Neural progenitor cell (in vitro differentiated cells): Measurements from ENCODE around the gene CA7. TPM values are rescaled to one million over a fixed set of nuclear protein-coding genes. Genes with fewer than 3 reads are reported as not detected.
A peak's percentile ranks its signal among the peaks of the same experiment; 100 is the strongest.
"Not testable (repeated sequence)": the region's sequence is repeated elsewhere in the genome, so short reads cannot be mapped to it uniquely, and the experiment has no call there.

ENCODE experiments used
- DNase-seq: peaks from one replicate; pipeline ENCODE4 v3.0.0-alpha.2; 2016; ENCODE audit warnings: low spot score
- H2AFZ ChIP-seq: fragments of 200-600 bp; sonication (generic); replicated peaks from 2 replicates; pipeline ENCODE4 v1.6.1; 2016; ENCODE audit warnings: antibody characterized with exemption
- H3F3A ChIP-seq: fragments of 200-600 bp; sonication (generic); 2 replicates; pipeline ENCODE4 v1.6.1; 2016; ENCODE audit warnings: antibody characterized with exemption, low read depth
- H3K27ac ChIP-seq: fragments of 200-600 bp; sonication (generic); 2 replicates; pipeline ENCODE4 v1.5.1; 2016; ENCODE audit warnings: mild to moderate bottlenecking
- H3K27me3 ChIP-seq: fragments of 200-600 bp; sonication (generic); 2 replicates; pipeline ENCODE4 v1.6.1; 2016; ENCODE audit warnings: mild to moderate bottlenecking, moderate library complexity
- H3K36me3 ChIP-seq: fragments of 200-600 bp; sonication (generic); 2 replicates; pipeline ENCODE4 v1.5.1; 2016
- H3K4me1 ChIP-seq: fragments of 200-600 bp; sonication (generic); 2 replicates; pipeline ENCODE4 v1.6.1; 2016; ENCODE audit warnings: mixed run types
- H3K4me2 ChIP-seq: fragments of 200-600 bp; sonication (generic); 2 replicates; pipeline ENCODE4 v1.6.1; 2016
- H3K4me3 ChIP-seq: fragments of 200-600 bp; sonication (generic); 2 replicates; pipeline ENCODE4 v1.5.1; 2016
- H3K79me2 ChIP-seq: fragments of 200-600 bp; sonication (generic); 2 replicates; pipeline ENCODE4 v1.6.1; 2016; ENCODE audit warnings: low read depth
- H3K9ac ChIP-seq: fragments of 200-600 bp; sonication (generic); 2 replicates; pipeline ENCODE4 v1.6.1; 2016
- H3K9me3 ChIP-seq: fragments of 200-600 bp; sonication (generic); 2 replicates; pipeline ENCODE4 v1.5.1; 2016; ENCODE audit warnings: low read depth
- H4K20me1 ChIP-seq: fragments of 200-600 bp; sonication (generic); 2 replicates; pipeline ENCODE4 v1.6.1; 2016; ENCODE audit warnings: low read depth
- H3K27ac Mint-ChIP-seq: 3 replicates; pipeline ENCODE4 v1.8.0; 2021; ENCODE audit warnings: mixed read lengths
- H3K27me3 Mint-ChIP-seq: 2 replicates; pipeline ENCODE4 v1.8.0; 2022; ENCODE audit warnings: low read depth, mild to moderate bottlenecking, inconsistent platforms, moderate library complexity, mixed read lengths; ENCODE audit not compliant: insufficient read depth
- H3K36me3 Mint-ChIP-seq: 3 replicates; pipeline ENCODE4 v1.8.0; 2021; ENCODE audit warnings: mixed read lengths
- H3K4me1 Mint-ChIP-seq: 3 replicates; pipeline ENCODE4 v1.8.0; 2021; ENCODE audit warnings: mixed read lengths
- H3K4me3 Mint-ChIP-seq: 3 replicates; pipeline ENCODE4 v1.8.0; 2021; ENCODE audit warnings: mild to moderate bottlenecking, moderate library complexity, mixed read lengths
- H3K9me3 Mint-ChIP-seq: 3 replicates; pipeline ENCODE4 v1.8.0; 2020; ENCODE audit warnings: mixed read lengths
- CTCF ChIP-seq: fragments of 200-600 bp; sonication (generic); IDR thresholded peaks from 2 replicates; pipeline ENCODE4 v1.5.1; 2017; ENCODE audit warnings: antibody characterized with exemption, mild to moderate bottlenecking
- EZH2 ChIP-seq: fragments of 200-600 bp; sonication (generic); IDR thresholded peaks from 2 replicates; pipeline ENCODE4 v1.6.1; 2017; ENCODE audit warnings: antibody characterized with exemption, mild to moderate bottlenecking, moderate library complexity
- EZH2phosphoT487 ChIP-seq: fragments of 200-600 bp; sonication (generic); IDR thresholded peaks from 2 replicates; pipeline ENCODE4 v1.6.1; 2017; ENCODE audit warnings: antibody characterized with exemption
- total RNA-seq: library from RNA; depleted of rRNA; stranded (reverse); fragments of >200 nt; gene quantifications from 2 replicates; pipeline ENCODE4 v1.2.3, GENCODE V29; 2015; ENCODE audit warnings: low replicate concordance

Gene CA7
- total RNA-seq, 1 donor from 2014 or later, result not detected

- Histone ChIP-seq H3K27ac (no peak overlapping the region), H3K4me3 (no peak overlapping the region), H3K9me3 (no peaks in the 10 kb centered on the region), H3K36me3 (no peaks in the 10 kb centered on the region), H3K79me2 (no peaks in the 10 kb centered on the region), H4K20me1 (no peaks in the 10 kb centered on the region), H3K4me1 (no peaks in the 10 kb centered on the region), H3F3A (no peaks in the 10 kb centered on the region), H3K9ac (no peak overlapping the region), H2AFZ (no peak overlapping the region), H3K27me3 (no peaks in the 10 kb centered on the region), H3K4me2 (no peak overlapping the region)
- Mint-ChIP-seq H3K36me3 (no peaks in the 10 kb centered on the region), H3K9me3 (no peaks in the 10 kb centered on the region), H3K4me1 (peaks cover 13% of the 10 kb centered on the region), H3K27me3 (peaks cover 7% of the 10 kb centered on the region), H3K27ac (no peak overlapping the region), H3K4me3 (no peak overlapping the region)
- peak; percentile 79 for DNase-seq
- no peak for TF ChIP-seq EZH2
- TF ChIP-seq CTCF, result peak; percentile 75
- no peak for TF ChIP-seq EZH2phosphoT487
These were observed 50.9 kb downstream of the CA7 start for GRCh38 chr16:66894948-66895688.

- Mint-ChIP-seq H3K4me3 (no peak overlapping the region), H3K4me1 (peaks cover 17% of the 10 kb centered on the region), H3K36me3 (no peaks in the 10 kb centered on the region), H3K27me3 (peaks cover 7% of the 10 kb centered on the region), H3K27ac (peak overlapping the region; percentile 35), H3K9me3 (no peaks in the 10 kb centered on the region)
- Histone ChIP-seq H2AFZ (no peak overlapping the region), H3K4me1 (no peaks in the 10 kb centered on the region), H3K79me2 (no peaks in the 10 kb centered on the region), H3K27me3 (no peaks in the 10 kb centered on the region), H3K4me2 (no peak overlapping the region), H4K20me1 (no peaks in the 10 kb centered on the region), H3K9ac (no peak overlapping the region), H3K36me3 (no peaks in the 10 kb centered on the region), H3F3A (no peaks in the 10 kb centered on the region), H3K27ac (no peak overlapping the region), H3K4me3 (no peak overlapping the region), H3K9me3 (no peaks in the 10 kb centered on the region)
- TF ChIP-seq CTCF (no peak), EZH2phosphoT487 (no peak)
- no peak for DNase-seq
These were observed 51.4 kb downstream of the CA7 start for GRCh38 chr16:66895689-66895979.

- DNase-seq, result no peak
- peaks cover 9% of the 10 kb centered on the region for H3K27me3 Mint-ChIP-seq
- peak overlapping the region; percentile 24 for H3K4me3 Mint-ChIP-seq
- no peaks in the 10 kb centered on the region for H3K4me1 ChIP-seq
- no peaks in the 10 kb centered on the region for H3K27me3 ChIP-seq
- no peaks in the 10 kb centered on the region for H4K20me1 ChIP-seq
- no peak overlapping the region for H3K27ac ChIP-seq
- H3K4me3 ChIP-seq, result no peak overlapping the region
- H3F3A ChIP-seq, result no peaks in the 10 kb centered on the region
- no peak overlapping the region for H3K9ac ChIP-seq
- no peaks in the 10 kb centered on the region for H3K36me3 ChIP-seq
- TF ChIP-seq CTCF, result no peak
- TF ChIP-seq EZH2, result no peak
- no peak for TF ChIP-seq EZH2phosphoT487
- H3K36me3 Mint-ChIP-seq, result no peaks in the 10 kb centered on the region
- no peak overlapping the region for H3K4me2 ChIP-seq
- no peaks in the 10 kb centered on the region for H3K9me3 Mint-ChIP-seq
- H3K27ac Mint-ChIP-seq, result peak overlapping the region; percentile 35
- no peak overlapping the region for H2AFZ ChIP-seq
- H3K9me3 ChIP-seq, result no peaks in the 10 kb centered on the region
- H3K4me1 Mint-ChIP-seq, result peaks cover 20% of the 10 kb centered on the region
- H3K79me2 ChIP-seq, result no peaks in the 10 kb centered on the region
These were observed 51.8 kb downstream of the CA7 start for GRCh38 chr16:66895999-66896398.

GRCh38 chr16:66896682-66897081, 52.5 kb downstream of the CA7 start:
- not testable (repeated sequence) for H3K27ac Mint-ChIP-seq, H3K9me3 Mint-ChIP-seq, H3K4me3 ChIP-seq, DNase-seq, H3K27ac ChIP-seq, H3K27me3 ChIP-seq, H3K36me3 Mint-ChIP-seq, H3K79me2 ChIP-seq, H3K9ac ChIP-seq, H3K36me3 ChIP-seq, H3K4me2 ChIP-seq, H2AFZ ChIP-seq, H4K20me1 ChIP-seq, H3K4me1 ChIP-seq, H3K4me3 Mint-ChIP-seq, H3K27me3 Mint-ChIP-seq, H3F3A ChIP-seq, H3K9me3 ChIP-seq
- peaks cover 20% of the 10 kb centered on the region for H3K4me1 Mint-ChIP-seq
